K562 (cell line): ENCODE data around the gene CEP135. TPM values are rescaled to one million over a fixed set of nuclear protein-coding genes. Genes with fewer than 3 reads are reported as not detected.

Experiments
- C11orf30 ChIP-seq: fragments of 450-650 bp; IDR thresholded peaks from 2 replicates; pipeline ENCODE4 v1.6.1; 2016; ENCODE audit warnings: low read depth, mild to moderate bottlenecking
- CBX2 ChIP-seq: fragments of 200-600 bp; sonication (generic); IDR thresholded peaks from one replicate; pipeline ENCODE4 v1.6.1; 2012; ENCODE audit warnings: mild to moderate bottlenecking, low read length, inconsistent platforms; ENCODE audit not compliant: insufficient read depth, poor library complexity, severe bottlenecking
- CCNT2 ChIP-seq: IDR thresholded peaks from 2 replicates; pipeline ENCODE4 v1.6.1; 2011; ENCODE audit warnings: borderline replicate concordance, low read depth, mild to moderate bottlenecking, moderate library complexity, mixed read lengths, low read length; ENCODE audit not compliant: insufficient read length; ENCODE audit errors: extremely low read depth
- CREM ChIP-seq: IDR thresholded peaks from 2 replicates; pipeline ENCODE4 v1.6.1; 2014; ENCODE audit warnings: antibody characterized with exemption, low read depth
- DACH1 ChIP-seq: fragments of 450-650 bp; IDR thresholded peaks from 2 replicates; pipeline ENCODE4 v1.6.1; 2018; ENCODE audit not compliant: partially characterized antibody
- EP400 ChIP-seq: fragments of 450-650 bp; IDR thresholded peaks from 2 replicates; pipeline ENCODE4 v1.6.1; 2017; ENCODE audit warnings: antibody characterized with exemption, mild to moderate bottlenecking, moderate library complexity
- ETV1 ChIP-seq: fragments of 450-650 bp; conservative IDR thresholded peaks from 2 replicates; pipeline ENCODE4 v1.6.1; 2016; ENCODE audit warnings: missing genetic modification characterization, control low read depth, low read depth, missing compliant biosample characterization
- HDAC6 ChIP-seq: IDR thresholded peaks from 2 replicates; pipeline ENCODE4 v1.6.1; 2012; ENCODE audit warnings: low read depth, mild to moderate bottlenecking, control low read depth, inconsistent platforms, low read length, moderate library complexity
- HMGN3 ChIP-seq: IDR thresholded peaks from 2 replicates; pipeline ENCODE4 v1.6.1; 2011; ENCODE audit warnings: borderline replicate concordance, low read depth, mild to moderate bottlenecking, mixed read lengths, low read length; ENCODE audit not compliant: insufficient read length; ENCODE audit errors: extremely low read depth
- HOXB6 ChIP-seq: fragments of 250-450 bp; sonication (Bioruptor Pico); IDR thresholded peaks from 2 replicates; pipeline ENCODE4 v1.5.1; 2022; ENCODE audit warnings: mild to moderate bottlenecking, borderline replicate concordance
- MAFG ChIP-seq: fragments of 450-650 bp; conservative IDR thresholded peaks from 2 replicates; pipeline ENCODE4 v1.6.1; 2016; ENCODE audit warnings: missing genetic modification characterization, missing compliant biosample characterization
- MEF2A ChIP-seq: IDR thresholded peaks from 2 replicates; pipeline ENCODE4 v1.6.1; 2011; ENCODE audit warnings: low read depth, mild to moderate bottlenecking, low read length, moderate library complexity; ENCODE audit not compliant: control insufficient read depth
- MEF2D ChIP-seq: conservative IDR thresholded peaks from 2 replicates; pipeline ENCODE4 v1.6.1; 2016; ENCODE audit warnings: low read depth, missing genetic modification characterization, missing compliant biosample characterization
- RBM25 ChIP-seq: fragments of 200-400 bp; formaldehyde crosslinking; IDR thresholded peaks from 2 replicates; pipeline ENCODE4 v1.6.1; 2018; ENCODE audit warnings: low read length, low read depth, moderate library complexity; ENCODE audit not compliant: severe bottlenecking
- SNIP1 ChIP-seq: fragments of 450-650 bp; IDR thresholded peaks from 2 replicates; pipeline ENCODE4 v1.7.1; 2017; ENCODE audit warnings: low read depth, mild to moderate bottlenecking
- TAF1 ChIP-seq: IDR thresholded peaks from 2 replicates; pipeline ENCODE4 v1.6.1; 2011; ENCODE audit warnings: mild to moderate bottlenecking, low read length, moderate library complexity; ENCODE audit not compliant: insufficient read depth, control insufficient read depth, severe bottlenecking; ENCODE audit errors: extremely low read depth
- ZFP36 ChIP-seq: fragments of 150-350 bp; IDR thresholded peaks from 2 replicates; pipeline ENCODE4 v1.6.1; 2018; ENCODE audit warnings: low read length, low read depth; ENCODE audit not compliant: partially characterized antibody
- ZNF175 ChIP-seq: fragments of 200-800 bp; sonication (Bioruptor generic); IDR thresholded peaks from 2 replicates; pipeline ENCODE4 v1.6.1; 2016; ENCODE audit warnings: low read depth, mild to moderate bottlenecking, missing genetic modification characterization, missing compliant biosample characterization
- polyA plus RNA-seq, 8 experiments: library from polyadenylated mRNA; depleted of rRNA in 4 of 8; stranded (reverse) in 5 of 8; unstranded in 3 of 8; fragments of >200 nt; fragmentation: Nextera tagmentation in 2 of 8; fragmentation: Illumina TruSeq in 1 of 8; extraction: Ambion mirVana in 2 of 8; extraction: Trizol in 1 of 8; gene quantifications; 2 replicates each; pipeline versions ENCODE4 v1.2.1 to v1.2.3, GENCODE V29; 2011 to 2014; ENCODE audit warnings: inconsistent platforms in 1 of 8, missing spikeins in 1 of 8
- total RNA-seq, 7 experiments: library from RNA; depleted of rRNA in 6 of 7; stranded (reverse); fragments of >200 nt in 6 of 7; fragmentation: Illumina TruSeq in 2 of 7; extraction: Trizol in 2 of 7; gene quantifications; 2 replicates each; pipeline versions ENCODE4 v1.2.1 to v1.2.3, GENCODE V29; 2011 to 2021; ENCODE audit warnings: low replicate concordance in 1 of 7
- TF ChIP-seq, protein P1 (sequence below): fragments of 200-800 bp; sonication (Bioruptor generic); IDR thresholded peaks from 2 replicates; pipeline ENCODE4 v1.6.1; 2016; ENCODE audit warnings: missing genetic modification characterization, missing compliant biosample characterization
- TF ChIP-seq, protein P2 (sequence below): fragments of 250-450 bp; sonication (Bioruptor Pico); IDR thresholded peaks from 2 replicates; pipeline ENCODE4 v1.5.0; 2022; ENCODE audit warnings: mild to moderate bottlenecking

Gene CEP135
- total and polyA plus RNA-seq, 9 of the 15 experiments (the other 6 are each of a cell fraction or from before 2014, with no cell fraction given): 3.1 to 18.9 (median 15.3) TPM

- TF ChIP-seq, protein P1, sequence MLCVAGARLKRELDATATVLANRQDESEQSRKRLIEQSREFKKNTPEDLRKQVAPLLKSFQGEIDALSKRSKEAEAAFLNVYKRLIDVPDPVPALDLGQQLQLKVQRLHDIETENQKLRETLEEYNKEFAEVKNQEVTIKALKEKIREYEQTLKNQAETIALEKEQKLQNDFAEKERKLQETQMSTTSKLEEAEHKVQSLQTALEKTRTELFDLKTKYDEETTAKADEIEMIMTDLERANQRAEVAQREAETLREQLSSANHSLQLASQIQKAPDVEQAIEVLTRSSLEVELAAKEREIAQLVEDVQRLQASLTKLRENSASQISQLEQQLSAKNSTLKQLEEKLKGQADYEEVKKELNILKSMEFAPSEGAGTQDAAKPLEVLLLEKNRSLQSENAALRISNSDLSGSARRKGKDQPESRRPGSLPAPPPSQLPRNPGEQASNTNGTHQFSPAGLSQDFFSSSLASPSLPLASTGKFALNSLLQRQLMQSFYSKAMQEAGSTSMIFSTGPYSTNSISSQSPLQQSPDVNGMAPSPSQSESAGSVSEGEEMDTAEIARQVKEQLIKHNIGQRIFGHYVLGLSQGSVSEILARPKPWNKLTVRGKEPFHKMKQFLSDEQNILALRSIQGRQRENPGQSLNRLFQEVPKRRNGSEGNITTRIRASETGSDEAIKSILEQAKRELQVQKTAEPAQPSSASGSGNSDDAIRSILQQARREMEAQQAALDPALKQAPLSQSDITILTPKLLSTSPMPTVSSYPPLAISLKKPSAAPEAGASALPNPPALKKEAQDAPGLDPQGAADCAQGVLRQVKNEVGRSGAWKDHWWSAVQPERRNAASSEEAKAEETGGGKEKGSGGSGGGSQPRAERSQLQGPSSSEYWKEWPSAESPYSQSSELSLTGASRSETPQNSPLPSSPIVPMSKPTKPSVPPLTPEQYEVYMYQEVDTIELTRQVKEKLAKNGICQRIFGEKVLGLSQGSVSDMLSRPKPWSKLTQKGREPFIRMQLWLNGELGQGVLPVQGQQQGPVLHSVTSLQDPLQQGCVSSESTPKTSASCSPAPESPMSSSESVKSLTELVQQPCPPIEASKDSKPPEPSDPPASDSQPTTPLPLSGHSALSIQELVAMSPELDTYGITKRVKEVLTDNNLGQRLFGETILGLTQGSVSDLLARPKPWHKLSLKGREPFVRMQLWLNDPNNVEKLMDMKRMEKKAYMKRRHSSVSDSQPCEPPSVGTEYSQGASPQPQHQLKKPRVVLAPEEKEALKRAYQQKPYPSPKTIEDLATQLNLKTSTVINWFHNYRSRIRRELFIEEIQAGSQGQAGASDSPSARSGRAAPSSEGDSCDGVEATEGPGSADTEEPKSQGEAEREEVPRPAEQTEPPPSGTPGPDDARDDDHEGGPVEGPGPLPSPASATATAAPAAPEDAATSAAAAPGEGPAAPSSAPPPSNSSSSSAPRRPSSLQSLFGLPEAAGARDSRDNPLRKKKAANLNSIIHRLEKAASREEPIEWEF (CRISPR knock-in tag): no peak
- TF ChIP-seq MEF2D (tag) (no peak), CBX2 (no peak), EP400 (peak; percentile 24; the same call in 1 of the 2 replicates), ZFP36 (peak; percentile 62), HMGN3 (no peak), CCNT2 (no peak), CREM (no peak), MEF2A (no peak), MAFG (0 out of 2 replicates have a peak, but pooled peaks have one; percentile 26), TAF1 (no peak), SNIP1 (no peak), DACH1 (no peak), ZNF175 (CRISPR knock-in tag) (no peak), C11orf30 (peak; percentile 63), ETV1 (tag) (no peak), RBM25 (peak; percentile 32), HOXB6 (CRISPR knock-in tag) (no peak), HDAC6 (no peak)
- TF ChIP-seq, protein P2, sequence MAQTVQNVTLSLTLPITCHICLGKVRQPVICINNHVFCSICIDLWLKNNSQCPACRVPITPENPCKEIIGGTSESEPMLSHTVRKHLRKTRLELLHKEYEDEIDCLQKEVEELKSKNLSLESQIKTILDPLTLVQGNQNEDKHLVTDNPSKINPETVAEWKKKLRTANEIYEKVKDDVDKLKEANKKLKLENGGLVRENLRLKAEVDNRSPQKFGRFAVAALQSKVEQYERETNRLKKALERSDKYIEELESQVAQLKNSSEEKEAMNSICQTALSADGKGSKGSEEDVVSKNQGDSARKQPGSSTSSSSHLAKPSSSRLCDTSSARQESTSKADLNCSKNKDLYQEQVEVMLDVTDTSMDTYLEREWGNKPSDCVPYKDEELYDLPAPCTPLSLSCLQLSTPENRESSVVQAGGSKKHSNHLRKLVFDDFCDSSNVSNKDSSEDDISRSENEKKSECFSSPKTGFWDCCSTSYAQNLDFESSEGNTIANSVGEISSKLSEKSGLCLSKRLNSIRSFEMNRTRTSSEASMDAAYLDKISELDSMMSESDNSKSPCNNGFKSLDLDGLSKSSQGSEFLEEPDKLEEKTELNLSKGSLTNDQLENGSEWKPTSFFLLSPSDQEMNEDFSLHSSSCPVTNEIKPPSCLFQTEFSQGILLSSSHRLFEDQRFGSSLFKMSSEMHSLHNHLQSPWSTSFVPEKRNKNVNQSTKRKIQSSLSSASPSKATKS (CRISPR knock-in tag): no peak
Observed at GRCh38 chr4:55951191-55951922, 2.6 kb downstream of the CEP135 start (continued).
